Activated naive CD8-positive, alpha-beta T cell treated with anti-CD3 and anti-CD28 coated beads, Interleukin-2, amount 50 U/mL, for 16 hours (primary cell): Measurements from ENCODE around the gene CUEDC1.
A peak's percentile ranks its signal among the peaks of the same experiment; 100 is the strongest.

Experiments used
- DNase-seq: peaks from one replicate; pipeline ENCODE4 v3.0.0-alpha.2; 2020; ENCODE audit warnings: low read depth, low spot score

CUEDC1 gene

DNA sequence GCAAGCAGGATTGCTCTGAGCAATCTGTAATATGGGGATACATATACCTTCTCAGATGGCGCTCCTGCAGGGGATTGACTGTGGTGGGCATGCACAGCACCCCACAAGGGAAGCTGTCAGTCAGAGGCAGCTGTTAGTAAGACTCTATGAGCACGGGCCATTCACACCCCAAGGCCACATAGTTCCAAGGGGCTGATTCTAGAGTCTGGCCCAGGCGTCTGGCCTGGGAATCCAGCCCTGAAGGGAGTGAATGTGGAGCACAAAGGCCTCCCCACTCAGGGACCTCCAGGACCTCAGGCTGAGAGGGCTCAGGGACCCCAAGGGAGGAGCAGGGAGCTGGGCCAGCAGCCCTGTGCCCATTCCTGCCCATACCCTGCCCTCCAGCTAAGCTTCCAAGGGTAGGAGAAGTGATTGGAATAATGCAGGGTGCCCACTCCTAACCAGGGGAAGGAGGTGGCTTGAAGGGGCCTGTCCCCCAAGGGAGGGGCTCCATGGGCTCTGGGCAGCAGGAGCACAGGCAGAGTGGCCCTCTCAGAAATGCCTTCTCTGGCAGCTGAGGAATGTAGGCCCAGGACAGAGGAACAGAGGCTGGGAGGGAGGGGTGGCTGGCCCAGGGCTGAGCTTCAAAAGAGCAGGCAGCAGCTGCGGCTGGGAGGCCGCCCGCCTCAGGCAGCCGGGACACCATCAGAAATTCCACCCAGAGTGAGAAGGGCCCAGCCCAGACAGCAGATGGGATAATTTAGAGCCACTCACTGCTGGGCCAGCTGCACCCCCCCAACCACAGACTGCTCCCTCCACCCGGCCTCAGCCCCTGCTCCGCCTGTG, 56.5 kb downstream of the CUEDC1 start:
- DNase-seq, result no peak

DNA sequence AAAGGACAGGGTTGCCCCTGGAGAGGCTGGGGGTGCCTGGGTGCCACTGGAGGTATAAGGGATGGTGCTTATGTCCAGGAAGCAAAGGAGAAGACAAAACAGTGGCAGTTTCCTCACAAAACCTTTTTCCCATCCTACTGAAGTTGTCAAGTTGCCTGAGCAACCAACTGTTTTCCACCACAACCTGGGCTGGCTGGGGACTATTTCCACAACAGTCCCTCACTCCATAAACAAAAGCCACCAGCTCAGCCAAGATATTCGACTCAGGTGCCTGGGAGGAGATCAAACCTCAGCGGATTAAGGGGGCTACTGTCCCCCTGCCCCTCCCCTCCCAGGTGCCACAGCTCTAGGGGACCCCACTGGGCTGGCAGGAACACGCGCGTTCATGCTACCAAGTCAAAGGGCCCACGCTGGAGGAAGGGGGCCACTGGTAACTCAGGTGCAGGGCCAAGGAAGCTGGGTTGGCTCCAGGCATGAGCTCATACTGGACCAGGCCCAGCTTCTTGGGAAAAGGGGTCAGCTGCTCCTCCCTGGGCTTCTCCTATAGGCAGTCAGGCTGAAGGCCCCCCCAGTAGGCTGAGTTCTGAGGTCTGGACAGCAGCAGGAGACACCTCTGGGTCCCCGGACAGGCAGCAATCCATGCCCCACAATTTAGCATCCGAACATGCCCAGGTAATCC, 59.7 kb downstream of the CUEDC1 start:
- DNase-seq, result no peak

DNA sequence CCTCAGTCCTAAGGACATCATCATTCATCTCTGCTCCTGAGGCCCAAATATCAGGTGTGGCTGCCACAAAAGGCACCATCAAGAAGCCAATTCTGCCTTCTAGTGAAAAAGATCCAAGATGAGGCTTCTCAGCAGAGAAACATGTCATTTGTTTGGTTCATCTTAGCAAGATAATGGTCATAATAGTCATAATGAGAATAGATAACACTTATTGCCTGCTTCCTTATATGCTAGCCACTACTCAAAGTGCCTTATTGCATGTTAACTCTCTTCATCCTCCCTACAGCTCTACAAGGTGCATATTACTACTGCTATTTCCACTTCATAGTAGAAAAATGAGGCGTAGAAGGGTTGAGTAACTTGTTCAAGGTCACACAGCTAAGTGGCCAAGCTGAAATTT, 60.4 kb downstream of the CUEDC1 start:
- no peak for DNase-seq

DNA sequence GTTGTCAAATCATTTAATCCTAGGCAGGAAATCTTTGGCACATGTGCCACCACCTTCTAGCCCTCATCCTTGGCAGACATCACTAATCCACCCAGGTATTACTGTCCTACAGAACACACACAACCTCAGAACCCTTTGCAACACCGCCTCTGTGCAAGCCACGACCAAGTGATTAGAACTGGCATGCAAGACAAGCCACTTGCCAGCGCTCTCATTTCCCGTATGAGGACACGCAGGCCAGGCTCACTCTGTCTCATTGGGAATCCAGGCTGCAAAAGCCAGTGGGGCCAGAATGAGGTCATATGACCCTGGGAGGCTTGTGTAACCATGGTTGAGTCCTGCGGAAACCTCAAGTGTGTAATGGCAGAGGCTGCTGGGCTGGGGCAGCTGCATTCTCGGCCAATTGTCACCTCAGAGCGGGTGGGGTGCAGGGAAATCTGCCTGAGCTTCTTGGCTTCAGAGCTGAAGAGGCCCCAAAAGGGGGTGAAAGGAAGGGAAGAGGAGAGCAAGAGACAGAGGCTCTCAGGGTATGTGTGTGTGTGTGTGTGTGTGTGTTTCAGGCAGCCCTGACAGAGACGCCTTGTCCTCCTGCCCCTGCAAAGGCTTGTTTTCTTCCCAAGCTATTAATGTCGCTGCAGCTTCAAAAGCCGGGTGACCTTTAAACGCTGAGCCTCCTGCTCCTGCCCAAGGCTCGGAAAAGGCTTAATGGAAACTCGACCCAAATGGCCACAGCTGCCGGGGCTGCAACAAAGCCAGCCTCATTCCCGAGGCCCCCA, 62.2 kb downstream of the CUEDC1 start:
- DNase-seq, result no peak

DNA sequence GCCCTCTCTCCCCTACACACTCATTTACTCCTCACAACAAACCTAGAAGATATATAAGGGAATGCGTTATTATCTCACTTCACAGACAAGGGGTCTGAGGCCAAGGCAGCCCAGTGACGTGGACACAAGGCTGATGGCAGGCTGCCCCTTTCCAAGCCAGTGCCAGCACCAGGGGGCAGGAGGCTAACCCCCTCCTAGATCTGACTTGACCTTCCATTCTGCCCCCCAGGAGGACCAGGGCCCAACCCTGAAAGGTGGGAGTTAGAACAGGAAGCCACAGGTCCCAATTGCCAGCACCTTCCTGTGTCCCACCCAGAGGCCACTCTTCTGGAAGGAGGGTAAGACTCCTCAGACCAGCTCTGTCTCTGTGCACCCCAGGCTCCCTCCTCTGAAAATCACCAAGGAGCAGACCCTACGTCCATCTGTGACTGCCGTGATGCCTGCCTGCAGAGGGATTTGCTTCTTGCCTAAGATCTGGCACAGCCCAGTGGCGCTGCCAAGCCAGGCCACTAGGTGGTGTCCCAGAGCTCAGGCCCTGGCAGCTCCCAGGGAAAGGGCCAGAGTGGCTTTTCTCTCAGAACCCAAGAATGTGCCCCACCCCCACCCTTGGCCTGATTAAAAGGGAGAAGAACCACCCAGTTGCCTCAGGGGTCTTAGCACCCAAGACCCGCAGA, 62.9 kb downstream of the CUEDC1 start:
- DNase-seq, result peak; percentile 50

DNA sequence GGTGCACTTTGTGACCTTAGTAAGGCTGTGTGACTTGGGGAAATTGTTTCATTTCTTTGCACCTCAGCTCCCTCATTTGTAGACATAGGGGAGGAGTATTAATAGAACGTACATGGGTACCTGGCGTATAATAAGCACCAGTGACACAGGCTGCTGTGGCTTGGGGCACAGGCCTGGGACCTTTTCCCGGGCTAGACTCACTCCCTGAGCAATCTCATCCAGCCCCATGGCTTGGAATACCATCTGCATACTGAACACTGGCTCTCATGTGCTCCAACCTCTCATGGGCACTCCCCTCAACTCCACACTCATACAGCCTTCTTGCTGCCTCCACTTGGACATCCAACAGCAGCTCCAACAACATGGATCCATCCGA, 64.4 kb downstream of the CUEDC1 start:
- DNase-seq, result no peak

DNA sequence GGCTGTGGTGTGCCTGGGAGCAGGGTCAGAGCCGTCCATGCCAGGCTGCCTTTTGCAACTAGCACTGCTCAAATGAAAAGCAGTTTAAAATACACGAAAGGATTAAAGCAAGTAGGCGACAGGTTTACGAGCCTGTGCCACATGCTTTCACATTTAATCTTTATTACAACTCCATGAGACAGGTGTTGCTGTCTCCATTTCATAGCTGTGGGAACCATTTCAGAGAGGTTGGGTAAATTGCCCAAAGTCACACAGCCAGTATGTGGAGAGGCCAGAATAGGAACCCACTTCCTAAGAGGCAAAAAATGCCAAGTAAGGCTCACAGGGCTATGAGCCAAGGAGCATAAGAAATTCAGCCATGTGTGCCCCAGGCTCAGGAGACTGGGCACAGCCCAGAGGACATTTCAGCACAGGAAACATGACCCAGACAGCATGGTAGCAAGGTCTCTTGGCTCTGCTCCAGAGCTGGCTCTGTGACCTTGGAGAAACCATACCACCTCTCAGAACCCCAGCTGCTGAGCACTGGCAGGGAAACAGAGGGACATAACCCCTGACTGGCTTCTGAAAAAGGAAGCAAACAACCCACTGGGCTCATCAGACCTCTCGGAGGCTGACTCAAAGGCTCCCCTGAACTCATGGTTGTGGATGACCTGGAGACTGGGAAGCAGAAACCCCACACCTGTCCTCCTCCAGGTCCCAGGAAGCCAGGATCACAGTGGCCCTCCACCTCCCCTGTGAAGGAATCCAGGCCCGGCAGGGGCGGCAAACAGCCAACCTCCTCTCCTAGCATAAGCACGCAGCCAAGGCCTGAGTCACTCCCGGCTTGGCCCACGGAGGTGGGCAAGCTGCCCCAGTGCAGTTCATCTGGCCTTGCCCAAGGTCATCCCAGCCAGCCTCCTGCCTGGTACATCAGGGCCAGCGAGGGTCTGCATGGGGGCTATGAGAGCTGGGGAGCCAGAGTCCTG, 65.0 kb downstream of the CUEDC1 start:
- no peak for DNase-seq

DNA sequence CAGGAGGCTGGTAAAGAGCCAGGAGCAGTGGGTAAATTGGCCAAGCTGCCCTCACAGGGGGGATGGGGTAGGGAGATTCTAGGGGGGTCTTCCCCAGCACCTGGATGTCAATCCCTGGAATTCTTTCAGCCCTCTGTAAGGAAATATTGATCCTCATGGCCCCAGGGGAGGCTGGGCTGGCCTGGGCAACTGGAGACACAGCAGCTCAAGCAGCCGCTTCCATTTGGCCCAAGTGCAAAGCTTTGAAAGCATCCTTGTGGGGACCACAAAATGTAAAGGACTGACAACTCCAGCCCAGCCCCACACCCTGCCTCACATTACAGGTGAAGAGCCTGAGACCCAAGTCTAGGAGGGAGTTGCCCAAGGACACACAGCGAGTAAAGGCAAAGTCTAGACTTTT, 66.0 kb downstream of the CUEDC1 start:
- DNase-seq, result no peak

DNA sequence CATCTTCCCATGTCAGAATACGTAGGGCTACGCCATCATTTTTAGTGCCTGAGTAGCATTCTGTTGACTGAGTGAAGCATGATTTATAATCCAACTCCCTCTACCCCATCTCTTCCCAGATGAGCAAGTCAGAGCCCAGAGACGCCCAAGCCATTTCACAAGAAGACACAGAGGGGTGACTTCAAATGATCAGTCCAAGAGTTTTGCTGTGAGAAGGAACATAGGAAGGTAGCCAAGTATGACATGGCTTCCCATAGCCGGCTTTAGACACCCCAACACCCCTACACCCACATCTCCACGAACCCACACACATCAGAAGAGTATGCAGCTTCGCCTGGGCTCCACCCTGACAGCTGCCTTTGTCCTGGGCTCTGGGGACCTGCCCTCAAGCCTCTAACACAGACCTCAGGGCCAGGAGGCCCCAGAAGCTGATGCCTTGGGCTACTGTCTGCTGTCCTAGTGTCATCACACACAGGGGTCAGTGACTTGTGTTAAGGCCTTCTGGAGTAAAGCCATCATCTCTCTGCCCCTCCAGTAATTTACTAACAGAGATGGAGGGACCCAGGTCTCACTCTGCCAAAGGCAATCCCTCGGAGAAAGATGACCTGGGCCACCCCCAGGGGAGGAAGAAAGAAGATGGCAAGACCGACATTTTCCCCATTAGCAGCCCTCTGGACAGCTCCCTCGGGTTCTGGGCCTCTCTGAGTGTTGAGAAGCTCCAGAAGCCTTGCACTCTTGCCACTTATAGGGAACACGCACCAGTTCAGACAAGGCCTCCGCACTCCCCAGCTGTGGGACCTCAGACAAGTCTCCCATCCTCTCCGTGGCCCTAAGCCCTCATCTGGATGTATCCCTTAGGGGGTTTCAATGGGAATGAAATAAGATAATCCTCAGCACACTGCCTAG, 66.6 kb downstream of the CUEDC1 start:
- no peak for DNase-seq

DNA sequence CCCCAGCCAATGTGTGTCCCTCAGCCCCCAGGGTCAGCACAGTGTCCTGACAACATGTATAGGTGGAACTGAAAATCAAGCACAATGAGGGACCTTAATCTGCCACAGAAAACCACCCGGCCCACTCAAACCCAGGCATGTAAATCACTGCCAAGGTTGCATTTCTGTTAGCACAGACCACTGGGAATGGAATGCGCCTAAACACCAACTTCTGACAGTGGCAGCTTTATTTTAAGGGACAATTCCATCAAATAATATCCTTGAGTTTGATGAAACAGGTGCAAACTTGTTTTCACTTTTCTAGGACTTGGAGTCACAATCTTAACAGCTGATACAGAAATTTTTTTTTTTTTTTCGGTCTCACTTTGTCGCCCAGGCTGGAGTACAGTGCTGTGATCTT, 68.1 kb downstream of the CUEDC1 start:
- no peak for DNase-seq

DNA sequence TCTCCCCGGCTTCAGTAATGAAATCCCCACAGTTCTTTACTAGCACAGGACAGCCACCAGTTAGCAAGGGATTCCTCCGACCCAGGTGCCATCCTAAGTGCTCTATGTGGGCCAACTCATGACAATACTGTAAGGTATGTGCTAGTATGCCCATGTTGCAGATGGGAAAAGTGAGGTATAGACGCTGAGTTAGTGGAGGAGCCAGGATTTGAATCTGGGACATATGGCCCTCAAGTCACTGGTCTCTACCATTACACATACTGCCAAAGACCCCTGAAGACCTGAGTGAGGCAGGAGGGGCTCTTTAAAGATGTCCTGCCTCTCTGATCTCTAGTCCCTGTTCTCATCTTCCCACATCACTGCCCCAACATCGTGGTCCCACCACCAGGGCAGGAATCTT, 69.2 kb downstream of the CUEDC1 start:
- DNase-seq, result no peak

DNA sequence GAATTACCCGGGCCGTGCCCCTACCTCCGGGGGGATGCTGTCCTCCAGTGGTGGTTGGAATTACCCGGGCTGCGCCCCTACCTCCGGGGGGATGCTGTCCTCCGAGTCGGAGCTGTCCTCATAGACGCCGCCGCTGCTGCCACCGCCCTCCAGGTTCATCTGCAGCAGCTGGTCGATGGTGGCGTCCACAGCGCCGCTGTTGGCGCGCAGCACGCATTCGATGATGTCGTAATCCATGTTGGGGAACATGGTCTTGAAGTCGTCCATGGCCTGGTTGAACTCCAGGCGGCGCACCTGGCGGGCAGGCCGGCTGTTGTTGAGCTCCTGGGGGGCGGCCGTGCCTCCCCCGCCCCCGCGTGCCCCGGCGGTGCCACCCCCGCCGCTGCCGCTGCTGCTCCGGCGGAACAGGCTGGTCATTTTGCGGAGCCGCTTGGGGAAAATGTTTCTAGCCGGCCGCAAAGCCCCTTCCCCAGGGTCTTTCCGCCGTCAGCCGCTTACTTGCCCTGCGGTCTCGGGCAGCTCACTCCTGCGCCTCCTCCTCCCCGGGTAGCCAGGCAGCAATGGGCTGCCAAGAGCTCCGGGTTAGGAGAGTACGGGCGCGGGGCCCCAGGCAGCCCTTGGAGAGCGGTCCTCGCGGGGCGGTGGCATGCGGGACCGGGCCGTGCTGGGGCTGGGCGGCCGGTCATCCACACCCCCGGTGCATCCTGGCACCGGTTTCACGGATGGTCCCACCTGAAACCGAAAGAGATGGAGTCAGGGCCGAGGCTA, 69.9 kb downstream of the CUEDC1 start:
- DNase-seq, result no peak

DNA sequence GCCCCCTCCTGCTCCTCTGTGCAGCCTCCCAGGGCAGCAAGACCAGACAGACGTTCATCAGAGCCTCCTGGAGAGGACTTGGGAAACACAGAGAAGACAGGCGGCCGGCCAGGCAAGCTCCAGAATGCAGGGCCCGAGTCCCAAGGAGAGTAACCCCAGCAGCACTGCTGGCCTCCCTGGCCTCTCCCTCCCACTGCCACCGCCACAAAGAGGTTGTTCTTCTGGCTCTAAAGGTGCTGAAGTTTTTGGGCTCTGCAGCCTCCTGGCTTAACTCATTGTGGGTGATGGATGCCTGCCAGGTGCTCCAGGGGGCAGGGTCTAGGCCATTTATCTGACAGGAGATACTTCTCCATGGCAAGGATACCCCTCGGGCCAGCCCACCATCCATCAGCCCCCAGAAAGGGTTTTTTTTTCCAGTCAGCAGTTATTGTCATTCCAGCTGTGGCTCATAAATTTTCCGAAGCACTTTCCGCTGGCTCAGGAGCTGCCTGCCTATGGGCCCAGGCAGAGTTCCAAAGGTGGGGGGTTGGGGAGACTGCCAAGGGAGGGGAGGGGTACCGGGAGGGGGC, 73.3 kb downstream of the CUEDC1 start:
- no peak for DNase-seq

DNA sequence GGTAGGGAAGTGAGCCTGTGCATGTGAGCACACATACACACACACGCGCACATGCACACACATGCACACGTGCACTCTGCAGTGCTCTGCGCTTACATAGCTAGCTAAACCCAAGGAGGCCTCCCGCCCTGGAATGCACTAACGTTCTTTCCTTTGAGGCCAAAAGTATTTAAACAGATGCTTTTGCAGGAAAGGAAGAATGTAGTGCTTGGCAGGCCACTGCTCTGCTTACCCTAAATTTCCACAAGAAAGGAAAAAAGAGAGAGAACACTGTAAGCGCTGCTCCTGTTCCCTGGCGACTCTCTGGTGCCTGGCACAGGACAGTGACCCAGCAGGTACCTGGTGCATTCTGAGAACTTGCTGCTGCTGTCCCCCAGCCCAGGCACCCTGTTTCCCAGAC, 74.1 kb downstream of the CUEDC1 start:
- no peak for DNase-seq

DNA sequence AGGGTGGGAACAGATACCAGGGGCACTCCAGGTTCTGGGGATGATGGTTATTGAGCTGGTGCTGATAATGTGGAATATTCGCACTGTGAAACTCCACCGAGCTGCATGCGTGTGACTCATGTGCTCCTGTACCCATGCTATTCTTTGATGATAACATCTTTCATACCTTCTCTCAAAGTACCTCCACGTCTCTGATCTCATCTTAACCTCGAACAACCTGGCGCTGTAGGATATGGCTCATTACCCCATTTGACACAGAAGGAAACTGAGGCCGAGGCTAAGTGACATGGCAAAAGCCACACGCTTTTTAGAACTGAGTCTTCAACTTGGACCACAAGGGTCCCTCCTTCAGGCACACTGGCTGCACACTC, 75.1 kb downstream of the CUEDC1 start:
- DNase-seq, result no peak

DNA sequence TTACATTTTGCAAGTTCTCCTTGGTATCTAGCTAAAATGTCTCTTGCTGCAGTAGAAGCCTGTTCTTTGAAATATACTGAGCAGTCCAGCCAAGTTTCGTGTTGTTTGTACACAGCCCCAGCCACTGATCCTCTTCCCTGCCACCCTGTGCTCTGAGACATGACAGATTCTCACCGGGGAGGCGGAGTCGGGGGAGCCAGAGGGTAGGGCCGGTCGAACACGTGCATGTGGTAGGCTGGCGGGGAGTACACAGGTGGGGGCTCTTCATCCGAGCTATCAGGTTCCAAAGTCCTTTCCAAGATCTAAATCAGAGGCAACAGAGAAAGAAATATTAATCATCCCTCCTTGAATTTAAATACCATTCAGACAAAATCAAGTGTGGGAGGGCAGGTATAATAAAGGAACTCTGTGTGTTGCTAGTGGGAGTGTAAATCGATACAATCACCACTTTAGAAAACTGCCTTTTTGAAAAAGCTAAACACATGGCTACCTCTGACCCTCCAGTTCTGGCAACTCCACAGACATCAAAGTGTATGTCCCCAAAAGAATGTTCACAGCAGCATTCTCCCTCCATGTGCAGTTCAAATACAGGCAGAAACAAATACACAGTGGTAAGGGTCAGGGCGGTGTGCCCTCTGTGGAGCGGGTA, 75.7 kb downstream of the CUEDC1 start:
- DNase-seq, result no peak

DNA sequence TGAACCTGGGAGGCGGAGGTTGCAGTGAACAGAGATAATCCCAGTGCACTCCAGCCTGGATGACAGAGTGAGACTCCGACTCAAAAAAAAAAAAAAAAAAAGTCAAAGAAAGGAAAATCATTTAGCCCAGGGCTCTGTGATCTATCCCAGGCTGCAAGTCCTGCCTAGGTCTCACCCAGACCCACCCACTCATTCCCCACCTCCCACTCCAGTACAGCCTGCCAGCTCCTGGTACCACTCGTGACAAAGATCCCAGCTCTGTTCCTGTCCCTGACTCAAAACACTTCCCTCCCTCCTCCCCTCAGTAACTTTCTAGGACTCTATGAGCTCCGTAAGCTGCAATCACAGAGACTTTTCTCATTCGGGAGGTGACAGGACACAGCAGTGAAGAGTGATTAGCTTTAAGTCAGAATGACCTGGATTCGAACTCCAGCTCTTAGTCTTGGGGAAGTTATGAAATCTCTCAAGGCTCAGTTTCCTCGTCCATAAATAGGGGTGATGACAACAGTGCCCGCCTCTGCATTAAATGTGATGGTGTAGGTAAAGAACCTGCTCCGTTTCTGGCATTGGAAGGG, 77.3 kb downstream of the CUEDC1 start:
- DNase-seq, result no peak

DNA sequence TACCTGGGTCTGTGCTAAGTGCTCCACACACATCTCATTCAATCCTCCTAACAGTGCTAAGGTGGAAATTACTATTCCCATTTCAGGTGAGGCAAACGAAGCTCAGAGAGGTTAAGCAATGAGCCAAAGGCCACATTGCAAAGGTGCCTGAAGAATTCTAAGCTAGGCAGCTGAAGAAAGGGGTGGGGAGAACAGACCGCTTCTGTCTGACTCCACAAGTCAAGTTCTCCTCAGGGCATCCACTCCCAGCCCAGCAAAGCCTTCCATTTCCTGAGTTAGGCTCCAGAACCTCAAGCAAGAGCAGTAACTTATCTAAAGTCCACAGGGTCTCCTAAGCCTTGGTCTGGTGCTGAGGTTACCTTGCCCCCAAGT, 78.4 kb downstream of the CUEDC1 start:
- no peak for DNase-seq
